ENCODE measurements around the gene DEFB129. TPM values are rescaled to one million over a fixed set of nuclear protein-coding genes. Genes with fewer than 3 reads are reported as not detected.

The DEFB129 gene
- polyA plus RNA-seq, 1 donor (not counting 4 experiments of a cell fraction or from before 2014, with no cell fraction given): not detected

- H2AFZ ChIP-seq (ENCODE audit: control insufficient read depth, low read length): peak overlapping the region; percentile 98
- H3K79me2 ChIP-seq (ENCODE audit: control insufficient read depth, insufficient read depth, low read length): no peaks in the 10 kb centered on the region
- peak overlapping the region; percentile 60 for H3K9ac ChIP-seq (ENCODE audit: control insufficient read depth, extremely low read depth, insufficient read depth, low read length)
- H3K9me3 ChIP-seq (ENCODE audit: control insufficient read depth, low read depth, low read length): no peaks in the 10 kb centered on the region
- no peaks in the 10 kb centered on the region for H3K9me1 ChIP-seq (ENCODE audit: control insufficient read depth, extremely low read depth, insufficient read depth, low read length)
- peaks cover 15% of the 10 kb centered on the region for H3K27me3 ChIP-seq (ENCODE audit: control insufficient read depth, extremely low read depth, insufficient read depth, low read length)
- no peak overlapping the region for H3K27ac ChIP-seq (ENCODE audit: control insufficient read depth, insufficient read depth, low read length)
- no peak for FAIRE-seq
- dilution Hi-C loops (cut with MboI; ENCODE audit: extremely low pct_ligation_motif_present, low sequenced_read_pairs): no loop called here
- H3K4me3 ChIP-seq (ENCODE audit: control insufficient read depth in 2 of 3, extremely low read depth in 1 of 3, insufficient read depth in 2 of 3, low read depth in 1 of 3, low read length in 3 of 3): peak overlapping the region; percentile 22 to 73 (median 61)
- peaks cover 3% of the 10 kb centered on the region for H3K4me1 ChIP-seq (ENCODE audit: control insufficient read depth, extremely low read depth, insufficient read depth, low read length)
- no peaks in the 10 kb centered on the region for H3K36me3 ChIP-seq (ENCODE audit: control insufficient read depth in 2 of 2, extremely low read depth in 1 of 2, insufficient read depth in 2 of 2, low read length in 2 of 2)
- peak overlapping the region; percentile 91 for H3K4me2 ChIP-seq (ENCODE audit: control insufficient read depth, extremely low read depth, insufficient read depth, low read depth, low read length)
- no peaks in the 10 kb centered on the region for H4K20me1 ChIP-seq (ENCODE audit: control insufficient read depth, extremely low read depth, insufficient read depth, low read length)
- DNase-seq (ENCODE audit: low read depth, low spot score): peak; percentile 25
- TF ChIP-seq, protein P1, sequence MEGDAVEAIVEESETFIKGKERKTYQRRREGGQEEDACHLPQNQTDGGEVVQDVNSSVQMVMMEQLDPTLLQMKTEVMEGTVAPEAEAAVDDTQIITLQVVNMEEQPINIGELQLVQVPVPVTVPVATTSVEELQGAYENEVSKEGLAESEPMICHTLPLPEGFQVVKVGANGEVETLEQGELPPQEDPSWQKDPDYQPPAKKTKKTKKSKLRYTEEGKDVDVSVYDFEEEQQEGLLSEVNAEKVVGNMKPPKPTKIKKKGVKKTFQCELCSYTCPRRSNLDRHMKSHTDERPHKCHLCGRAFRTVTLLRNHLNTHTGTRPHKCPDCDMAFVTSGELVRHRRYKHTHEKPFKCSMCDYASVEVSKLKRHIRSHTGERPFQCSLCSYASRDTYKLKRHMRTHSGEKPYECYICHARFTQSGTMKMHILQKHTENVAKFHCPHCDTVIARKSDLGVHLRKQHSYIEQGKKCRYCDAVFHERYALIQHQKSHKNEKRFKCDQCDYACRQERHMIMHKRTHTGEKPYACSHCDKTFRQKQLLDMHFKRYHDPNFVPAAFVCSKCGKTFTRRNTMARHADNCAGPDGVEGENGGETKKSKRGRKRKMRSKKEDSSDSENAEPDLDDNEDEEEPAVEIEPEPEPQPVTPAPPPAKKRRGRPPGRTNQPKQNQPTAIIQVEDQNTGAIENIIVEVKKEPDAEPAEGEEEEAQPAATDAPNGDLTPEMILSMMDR (optimal IDR thresholded peaks at IDR 0.05 in 1 of 3, IDR thresholded peaks at IDR 0.05 in 1 of 3, conservative IDR thresholded peaks at IDR 0.05 in 1 of 3; ENCODE audit: extremely low read depth in 1 of 3, insufficient read depth in 2 of 3, low read length in 3 of 3): peak; percentile 75 to 99 (median 97)
- no peak for TF ChIP-seq EZH2 (IDR thresholded peaks at IDR 0.05; ENCODE audit: low read length)
These were observed 39.8 kb downstream of the DEFB129 start for GRCh38 chr20:266596-267562.

- no peak for FAIRE-seq
- Histone ChIP-seq H3K4me3 (ENCODE audit: control insufficient read depth in 2 of 3, extremely low read depth in 1 of 3, insufficient read depth in 2 of 3, low read depth in 1 of 3, low read length in 3 of 3) (no peak overlapping the region), H2AFZ (ENCODE audit: control insufficient read depth, low read length) (no peak overlapping the region), H3K9me1 (ENCODE audit: control insufficient read depth, extremely low read depth, insufficient read depth, low read length) (no peaks in the 10 kb centered on the region), H3K27me3 (ENCODE audit: control insufficient read depth, extremely low read depth, insufficient read depth, low read length) (peaks cover 9% of the 10 kb centered on the region), H4K20me1 (ENCODE audit: control insufficient read depth, extremely low read depth, insufficient read depth, low read length) (no peaks in the 10 kb centered on the region), H3K9me3 (ENCODE audit: control insufficient read depth, low read depth, low read length) (no peaks in the 10 kb centered on the region), H3K4me2 (ENCODE audit: control insufficient read depth, extremely low read depth, insufficient read depth, low read depth, low read length) (no peak overlapping the region), H3K36me3 (ENCODE audit: control insufficient read depth in 2 of 2, extremely low read depth in 1 of 2, insufficient read depth in 2 of 2, low read length in 2 of 2) (no peaks in the 10 kb centered on the region), H3K4me1 (ENCODE audit: control insufficient read depth, extremely low read depth, insufficient read depth, low read length) (peaks cover 3% of the 10 kb centered on the region), H3K27ac (ENCODE audit: control insufficient read depth, insufficient read depth, low read length) (no peak overlapping the region), H3K9ac (ENCODE audit: control insufficient read depth, extremely low read depth, insufficient read depth, low read length) (no peak overlapping the region), H3K79me2 (ENCODE audit: control insufficient read depth, insufficient read depth, low read length) (no peaks in the 10 kb centered on the region)
- TF ChIP-seq EZH2 (IDR thresholded peaks at IDR 0.05; ENCODE audit: low read length): no peak
- TF ChIP-seq, protein P1 (optimal IDR thresholded peaks at IDR 0.05 in 1 of 3, IDR thresholded peaks at IDR 0.05 in 1 of 3, conservative IDR thresholded peaks at IDR 0.05 in 1 of 3; ENCODE audit: extremely low read depth in 1 of 3, insufficient read depth in 2 of 3, low read length in 3 of 3): no peak
- dilution Hi-C loops (cut with MboI; ENCODE audit: extremely low pct_ligation_motif_present, low sequenced_read_pairs): no loop called here
- DNase-seq (ENCODE audit: low read depth, low spot score): no peak
These were observed 43.5 kb downstream of the DEFB129 start for GRCh38 chr20:270517-270916.
